OCI-LY7 (cell line): ENCODE data around the gene HORMAD2. TPM values are rescaled to one million over a fixed set of nuclear protein-coding genes. Genes with fewer than 3 reads are reported as not detected.

Experiments used
- BruUV-seq: library from RNA; stranded (reverse); fragments of 400-500 nt; replicated peaks from 2 replicates; lab custom pipeline; 2021; lab: Mats Ljungman, UMichigan
- CTCF ChIA-PET: fragments of 300-600 bp; sonication (Branson Sonifier 250); formaldehyde crosslinking; loops from one replicate; lab custom pipeline; 2022; ENCODE audit warnings: antibody characterized with exemption; ENCODE audit not compliant: unreplicated experiment; lab: Charles Lee
- POLR2A ChIA-PET: fragments of 300-600 bp; sonication (Branson Sonifier 250); formaldehyde crosslinking; loops from one replicate; lab custom pipeline; 2022; ENCODE audit warnings: antibody characterized with exemption; lab: Charles Lee
- DNase-seq: peaks from one replicate; pipeline ENCODE4 v3.0.0-alpha.2; 2015; ENCODE audit warnings: low spot score
- H2AFZ ChIP-seq: fragments of 200-600 bp; sonication (generic), shearing (Covaris generic); 2 replicates; pipeline ENCODE4 v1.6.1; 2014; ENCODE audit warnings: mild to moderate bottlenecking, antibody characterized with exemption, low read length, moderate library complexity
- H3K27ac ChIP-seq: fragments of 200-600 bp; sonication (generic); 2 replicates; pipeline ENCODE4 v1.5.1; 2014; ENCODE audit warnings: mixed run types, low read depth, mild to moderate bottlenecking, moderate library complexity, low read length, inconsistent platforms; ENCODE audit not compliant: poor library complexity, severe bottlenecking
- H3K36me3 ChIP-seq: fragments of 200-600 bp; sonication (generic); 2 replicates; pipeline ENCODE4 v1.6.1; 2014; ENCODE audit warnings: mild to moderate bottlenecking, antibody characterized with exemption, low read length, moderate library complexity, mixed read lengths; ENCODE audit not compliant: insufficient read depth
- H3K4me1 ChIP-seq: fragments of 200-600 bp; sonication (generic); 2 replicates; pipeline ENCODE4 v1.5.1; 2014; ENCODE audit warnings: mild to moderate bottlenecking, low read length; ENCODE audit not compliant: insufficient read depth, poor library complexity, severe bottlenecking
- H3K4me2 ChIP-seq: fragments of 200-600 bp; sonication (generic); 2 replicates; pipeline ENCODE4 v1.6.1; 2014; ENCODE audit warnings: mild to moderate bottlenecking, low read length
- H3K4me3 ChIP-seq: fragments of 200-600 bp; sonication (generic); 2 replicates; pipeline ENCODE4 v1.5.1; 2014; ENCODE audit warnings: mild to moderate bottlenecking, low read depth, low read length; ENCODE audit not compliant: poor library complexity, severe bottlenecking
- H3K79me2 ChIP-seq: fragments of 200-600 bp; sonication (generic); 2 replicates; pipeline ENCODE4 v1.6.1; 2016; ENCODE audit warnings: low read depth, mild to moderate bottlenecking, low read length, moderate library complexity, mixed read lengths; ENCODE audit not compliant: insufficient read depth
- H3K9me2 ChIP-seq: fragments of 200-600 bp; sonication (generic); 2 replicates; pipeline ENCODE4 v1.6.1; 2016; ENCODE audit warnings: mild to moderate bottlenecking, low read length, mixed read lengths; ENCODE audit not compliant: insufficient read depth
- H3K9me3 ChIP-seq: fragments of 200-600 bp; sonication (generic); 2 replicates; pipeline ENCODE4 v1.6.1; 2014; ENCODE audit warnings: mild to moderate bottlenecking, mixed run types, low read length, mixed read lengths
- H4K20me1 ChIP-seq: fragments of 200-600 bp; sonication (generic); 2 replicates; pipeline ENCODE4 v1.6.1; 2014; ENCODE audit warnings: mild to moderate bottlenecking, antibody characterized with exemption, low read length, moderate library complexity, mixed read lengths; ENCODE audit not compliant: insufficient read depth
- CTCF ChIP-seq: fragments of 200-600 bp; sonication (generic); conservative IDR thresholded peaks from 2 replicates; pipeline ENCODE4 v1.5.1; 2014; ENCODE audit warnings: mild to moderate bottlenecking, antibody characterized with exemption, low read length, moderate library complexity, mixed read lengths
- EZH2phosphoT487 ChIP-seq: fragments of 200-600 bp; sonication (generic); IDR thresholded peaks from 2 replicates; pipeline ENCODE4 v1.6.1; 2018; ENCODE audit warnings: low read depth, borderline replicate concordance, mild to moderate bottlenecking, mixed run types, antibody characterized with exemption, low read length, moderate library complexity, mixed read lengths
- intact Hi-C: fragments of 100-400 bp; cut with micrococcal nuclease; formaldehyde crosslinking; loops from one replicate; pipeline ENCODE4 v1.10.0; 2022; ENCODE audit not compliant: unreplicated experiment
- total RNA-seq, 2 experiments: library from RNA; depleted of rRNA in 1 of 2; stranded (reverse); fragments of >200 nt in 1 of 2; shearing (Covaris generic) in 1 of 2; gene quantifications; 2 replicates each; pipeline ENCODE4 v1.2.3, GENCODE V29; 2014 to 2022

HORMAD2 gene
- total RNA-seq, 2 experiments from 2014 or later = not detected

- H2AFZ ChIP-seq = no peak overlapping the region
- H3K4me3 ChIP-seq = no peak overlapping the region
- no peak overlapping the region for H3K4me2 ChIP-seq
- no peak for DNase-seq
- no peaks in the 10 kb centered on the region for H3K4me1 ChIP-seq
- ChIA-PET CTCF (interaction anchor here (0.5 kb wide), 1 partner anchor 364 kb away, joined by 3 read pairs; no protein-coding TSS in a partner anchor), POLR2A (interaction anchor here (0.6 to 0.9 kb wide), 3 partner anchors 19 to 204 kb away, joined by 3 to 4 read pairs (median 3); no protein-coding TSS in a partner anchor)
- H3K9me3 ChIP-seq = no peaks in the 10 kb centered on the region
- H3K9me2 ChIP-seq = no peaks in the 10 kb centered on the region
- BruUV-seq = no TSS peak
- intact Hi-C loops = no loop called here
- no peaks in the 10 kb centered on the region for H3K36me3 ChIP-seq
- no peaks in the 10 kb centered on the region for H4K20me1 ChIP-seq
- no peaks in the 10 kb centered on the region for H3K79me2 ChIP-seq
- no peak overlapping the region for H3K27ac ChIP-seq
- TF ChIP-seq EZH2phosphoT487 (no peak), CTCF (no peak)
Measured at GRCh38 chr22:30123463-30123862, 43.2 kb downstream of the HORMAD2 start.

GRCh38 chr22:30127749-30128166 is 47.5 kb downstream of the HORMAD2 start:
- H3K4me3 ChIP-seq = no peak overlapping the region
- ChIA-PET CTCF (no interaction called here), POLR2A (no interaction called here)
- TF ChIP-seq EZH2phosphoT487 (no peak), CTCF (no peak)
- H3K9me2 ChIP-seq = no peaks in the 10 kb centered on the region
- BruUV-seq = no TSS peak
- DNase-seq = no peak
- H3K4me2 ChIP-seq = no peak overlapping the region
- H3K79me2 ChIP-seq = no peaks in the 10 kb centered on the region
- no peaks in the 10 kb centered on the region for H3K4me1 ChIP-seq
- no peaks in the 10 kb centered on the region for H4K20me1 ChIP-seq
- no peak overlapping the region for H3K27ac ChIP-seq
- intact Hi-C loops = no loop called here
- no peak overlapping the region for H2AFZ ChIP-seq
- H3K36me3 ChIP-seq = no peaks in the 10 kb centered on the region
- H3K9me3 ChIP-seq = no peaks in the 10 kb centered on the region

GRCh38 chr22:30128511-30128910 is 48.2 kb downstream of the HORMAD2 start:
- no peak overlapping the region for H3K4me3 ChIP-seq
- H3K9me3 ChIP-seq = no peaks in the 10 kb centered on the region
- no peak for DNase-seq
- H4K20me1 ChIP-seq = no peaks in the 10 kb centered on the region
- no peak overlapping the region for H3K27ac ChIP-seq
- TF ChIP-seq EZH2phosphoT487 (no peak), CTCF (no peak)
- H3K4me2 ChIP-seq = no peak overlapping the region
- no peak overlapping the region for H2AFZ ChIP-seq
- CTCF ChIA-PET = no interaction called here
- BruUV-seq = no TSS peak
- POLR2A ChIA-PET = no interaction called here
- intact Hi-C loops = no loop called here
- no peaks in the 10 kb centered on the region for H3K79me2 ChIP-seq
- no peaks in the 10 kb centered on the region for H3K36me3 ChIP-seq
- H3K9me2 ChIP-seq = no peaks in the 10 kb centered on the region
- H3K4me1 ChIP-seq = no peaks in the 10 kb centered on the region
